HepG2 (cell line): ENCODE measurements around the gene CLEC18C. TPM values are rescaled to one million over a fixed set of nuclear protein-coding genes. Genes with fewer than 3 reads are reported as not detected.

Experiments
- CC2D1A ChIP-seq: sonication (generic); formaldehyde crosslinking; IDR thresholded peaks from 2 replicates; pipeline ENCODE4 v1.8.1; 2023; ENCODE audit warnings: mild to moderate bottlenecking, missing genetic modification reagents
- ELF1 ChIP-seq: sonication (generic); formaldehyde crosslinking; IDR thresholded peaks from 2 replicates; pipeline ENCODE4 v1.4.0; 2020; ENCODE audit warnings: missing genetic modification reagents
- HBP1 ChIP-seq: IDR thresholded peaks from 2 replicates; pipeline ENCODE4 v1.6.1; 2016; ENCODE audit warnings: low read depth, control low read depth
- HOXA9 ChIP-seq: sonication (generic); formaldehyde crosslinking; IDR thresholded peaks from 2 replicates; pipeline ENCODE4 v1.8.1; 2022; ENCODE audit warnings: missing genetic modification reagents, mild to moderate bottlenecking, moderate library complexity, borderline replicate concordance
- ISL2 ChIP-seq: sonication (generic); formaldehyde crosslinking; IDR thresholded peaks from 2 replicates; pipeline ENCODE4 v1.5.0; 2020; ENCODE audit warnings: missing genetic modification reagents
- KLF13 ChIP-seq: sonication (generic); formaldehyde crosslinking; IDR thresholded peaks from 2 replicates; pipeline ENCODE4 v1.4.0; 2020; ENCODE audit warnings: mild to moderate bottlenecking, missing genetic modification reagents
- MYPOP ChIP-seq: sonication (generic); formaldehyde crosslinking; IDR thresholded peaks from 2 replicates; pipeline ENCODE4 v1.8.1; 2023; ENCODE audit warnings: mild to moderate bottlenecking, moderate library complexity, missing genetic modification reagents
- RAD51 ChIP-seq: fragments of 450-650 bp; IDR thresholded peaks from 2 replicates; pipeline ENCODE4 v1.6.1; 2016; ENCODE audit warnings: borderline replicate concordance
- REPIN1 ChIP-seq: sonication (generic); formaldehyde crosslinking; IDR thresholded peaks from 2 replicates; pipeline ENCODE4 v1.8.0; 2022; ENCODE audit warnings: missing genetic modification reagents, low read depth, mild to moderate bottlenecking, borderline replicate concordance
- ZNF275 ChIP-seq: sonication (generic); formaldehyde crosslinking; IDR thresholded peaks from 2 replicates; pipeline ENCODE4 v1.8.0; 2022; ENCODE audit warnings: missing genetic modification reagents, mild to moderate bottlenecking, inconsistent platforms, borderline replicate concordance
- ZNF335 ChIP-seq: sonication (generic); formaldehyde crosslinking; IDR thresholded peaks from 2 replicates; pipeline ENCODE4 v1.4.0; 2020; ENCODE audit warnings: missing genetic modification reagents
- ZNF337 ChIP-seq: sonication (generic); formaldehyde crosslinking; IDR thresholded peaks from 2 replicates; pipeline ENCODE4 v1.5.1; 2020; ENCODE audit warnings: missing genetic modification reagents, low read depth, mild to moderate bottlenecking, borderline replicate concordance
- ZNF430 ChIP-seq: sonication (generic); formaldehyde crosslinking; IDR thresholded peaks from 2 replicates; pipeline ENCODE4 v1.9.0; 2021; ENCODE audit warnings: mild to moderate bottlenecking, missing genetic modification reagents
- ZNF577 ChIP-seq: sonication (generic); formaldehyde crosslinking; IDR thresholded peaks from 2 replicates; pipeline ENCODE4 v1.4.0; 2020; ENCODE audit warnings: mild to moderate bottlenecking, low read depth, missing genetic modification reagents, borderline replicate concordance
- ZNF616 ChIP-seq: sonication (generic); formaldehyde crosslinking; IDR thresholded peaks from 2 replicates; pipeline ENCODE4 v1.5.0; 2020; ENCODE audit warnings: low read depth, mild to moderate bottlenecking, missing genetic modification reagents
- ZNF646 ChIP-seq: sonication (generic); formaldehyde crosslinking; IDR thresholded peaks from 2 replicates; pipeline ENCODE4 v1.9.0; 2021; ENCODE audit warnings: mild to moderate bottlenecking, missing genetic modification reagents
- ZNF703 ChIP-seq: sonication (generic); formaldehyde crosslinking; IDR thresholded peaks from 2 replicates; pipeline ENCODE4 v1.5.1; 2020; ENCODE audit warnings: missing genetic modification reagents, mild to moderate bottlenecking, moderate library complexity, borderline replicate concordance
- ZNF766 ChIP-seq: sonication (generic); formaldehyde crosslinking; IDR thresholded peaks from 2 replicates; pipeline ENCODE4 v1.5.0; 2020; ENCODE audit warnings: missing genetic modification reagents, borderline replicate concordance
- ZNF773 ChIP-seq: sonication (generic); formaldehyde crosslinking; IDR thresholded peaks from 2 replicates; pipeline ENCODE4 v1.4.0; 2020; ENCODE audit warnings: missing genetic modification reagents, borderline replicate concordance
- polyA plus RNA-seq, 8 experiments: library from polyadenylated mRNA; depleted of rRNA in 3 of 8; stranded (reverse) in 7 of 8; unstranded in 1 of 8; fragments of >200 nt; fragmentation: Illumina TruSeq in 4 of 8; extraction: Trizol in 4 of 8; gene quantifications; 2 replicates each; pipeline versions ENCODE4 v1.2.1 to v1.2.3, GENCODE V29; 2011 to 2016; ENCODE audit warnings: low read depth in 4 of 8, missing spikeins in 1 of 8, mixed read lengths in 1 of 8; ENCODE audit not compliant: insufficient read depth in 1 of 8
- total RNA-seq, 5 experiments: library from RNA; depleted of rRNA; stranded (reverse); fragments of >200 nt; fragmentation: Illumina TruSeq; extraction: Trizol; gene quantifications; 2 replicates each; pipeline ENCODE4 v1.2.3, GENCODE V29; 2016; ENCODE audit warnings: low read depth in 1 of 5

Gene CLEC18C
- total and polyA plus RNA-seq, 2 of the 13 experiments (the other 11 are each of a cell fraction or from before 2014, with no cell fraction given), result 0.15 to 0.29 TPM

- no peak for TF ChIP-seq HBP1
- no peak for TF ChIP-seq ZNF430 (CRISPR knock-in tag)
- TF ChIP-seq KLF13, result no peak
- TF ChIP-seq ELF1 (CRISPR knock-in tag), result peak; percentile 22; the same call in 1 of the 2 replicates
- TF ChIP-seq ZNF766 (CRISPR knock-in tag), result no peak
- TF ChIP-seq REPIN1, result peak; percentile 65; the same call in 1 of the 2 replicates
- TF ChIP-seq ZNF616 (CRISPR knock-in tag), result no peak
- no peak for TF ChIP-seq ZNF703 (CRISPR knock-in tag)
- no peak for TF ChIP-seq ZNF577 (CRISPR knock-in tag)
- no peak for TF ChIP-seq RAD51
- peak; percentile 50; the same call in 1 of the 2 replicates for TF ChIP-seq ISL2
- TF ChIP-seq ZNF275 (CRISPR knock-in tag), result 0 out of 2 replicates have a peak, but pooled peaks have one; percentile 28
- no peak for TF ChIP-seq ZNF337 (CRISPR knock-in tag)
- no peak for TF ChIP-seq ZNF773 (CRISPR knock-in tag)
- TF ChIP-seq MYPOP, result no peak
- 0 out of 2 replicates have a peak, but pooled peaks have one; percentile 33 for TF ChIP-seq HOXA9 (CRISPR knock-in tag)
- peak; percentile 26; the same call in 1 of the 2 replicates for TF ChIP-seq ZNF335
- no peak for TF ChIP-seq ZNF646 (CRISPR knock-in tag)
- no peak for TF ChIP-seq CC2D1A (CRISPR knock-in tag)
Observed at GRCh38 chr16:70152578-70153302, 20.8 kb upstream of the CLEC18C start (continued).
